AG08395 (cell line): ENCODE data around the gene PRELID1.

Experiments used
- DNase-seq: peaks from one replicate; pipeline ENCODE4 v3.0.0; 2012; ENCODE audit warnings: mixed read lengths, low spot score

PRELID1 gene

DNA sequence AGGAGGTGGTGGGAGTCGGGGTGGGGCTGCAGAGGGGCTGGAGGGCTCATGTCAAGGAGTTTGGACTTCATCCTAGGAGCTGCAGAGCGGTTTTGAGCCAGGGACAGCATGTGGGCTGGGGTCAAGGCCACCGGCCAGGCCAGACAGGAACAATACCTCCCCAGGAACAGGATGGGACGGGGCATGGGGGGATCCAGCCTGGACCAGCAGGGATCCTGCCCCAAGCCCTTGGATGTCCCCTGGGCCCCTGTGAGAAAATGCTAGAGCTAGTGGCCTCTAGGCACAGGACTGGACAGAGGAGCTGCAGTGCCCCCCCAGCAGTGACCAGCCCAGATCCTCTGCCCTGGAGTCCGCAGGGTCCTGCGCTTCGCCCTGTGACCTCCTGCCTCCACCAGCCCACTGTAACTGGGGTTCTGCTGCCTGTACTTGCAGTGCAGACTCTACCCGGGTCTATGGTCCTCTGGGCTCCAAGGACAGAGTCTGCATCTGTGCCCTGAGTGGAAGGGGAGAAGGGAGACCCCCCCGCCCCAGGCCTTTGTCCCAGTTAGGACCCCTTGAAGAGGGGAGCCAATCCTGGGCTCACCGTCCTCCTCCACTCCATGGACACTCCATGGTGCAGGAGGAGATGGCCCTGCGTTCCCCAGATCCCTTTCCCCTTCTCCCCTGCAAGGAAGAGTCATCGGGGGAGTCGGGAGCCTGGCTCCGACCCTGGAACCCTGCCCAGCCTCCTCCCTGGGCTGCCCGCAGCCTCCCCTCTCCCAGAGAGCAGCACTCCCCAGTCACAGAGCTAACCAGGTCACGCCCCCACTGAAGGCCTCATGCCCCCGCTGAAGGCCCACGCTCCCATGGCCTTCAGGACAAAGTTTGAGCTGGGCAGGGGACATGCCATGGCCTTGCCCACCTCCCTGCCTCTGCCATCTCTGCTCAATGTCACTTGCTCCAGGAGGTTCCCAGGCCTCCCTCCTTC is 11.1 kb downstream of the PRELID1 start:
- DNase-seq = no peak

DNA sequence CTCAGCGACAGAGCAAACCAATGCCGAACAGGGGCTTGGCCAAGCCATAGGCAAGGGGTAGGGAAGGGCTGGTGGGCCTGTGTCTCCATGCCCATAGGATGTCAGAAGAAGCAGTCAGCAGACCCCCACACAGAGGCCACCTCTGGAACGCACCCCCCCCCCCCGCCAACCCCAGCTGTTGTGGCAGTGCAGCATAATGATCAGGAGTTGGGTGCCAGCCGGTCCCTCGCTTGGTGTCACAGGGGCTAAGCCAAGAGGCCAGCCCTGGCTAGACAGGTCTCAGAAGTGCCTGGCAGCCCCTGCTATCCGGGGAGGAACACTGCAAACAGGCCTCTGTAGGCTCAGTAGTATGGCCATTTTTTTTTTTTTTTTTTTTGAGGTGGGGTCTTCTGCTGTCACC is 11.8 kb downstream of the PRELID1 start:
- no peak for DNase-seq

DNA sequence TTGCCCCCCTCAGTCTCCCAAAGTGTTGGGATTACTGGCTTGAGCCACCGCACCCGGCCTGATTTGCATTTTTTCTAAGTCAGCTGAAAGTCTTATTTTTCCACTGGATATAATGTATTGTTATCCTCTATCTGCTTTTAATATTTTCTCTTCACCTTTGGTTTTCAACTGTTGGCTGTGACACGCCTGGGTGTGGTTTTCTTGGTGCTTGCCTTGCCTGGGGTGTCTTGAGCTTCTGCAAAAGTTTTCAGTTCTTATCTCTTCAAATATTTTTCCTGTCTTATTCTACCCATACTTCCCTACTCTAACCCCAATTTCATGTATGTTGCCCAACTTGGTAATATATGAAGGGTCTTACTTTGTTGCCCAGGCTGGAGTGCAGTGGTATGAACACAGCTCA is 12.4 kb downstream of the PRELID1 start:
- DNase-seq = no peak

DNA sequence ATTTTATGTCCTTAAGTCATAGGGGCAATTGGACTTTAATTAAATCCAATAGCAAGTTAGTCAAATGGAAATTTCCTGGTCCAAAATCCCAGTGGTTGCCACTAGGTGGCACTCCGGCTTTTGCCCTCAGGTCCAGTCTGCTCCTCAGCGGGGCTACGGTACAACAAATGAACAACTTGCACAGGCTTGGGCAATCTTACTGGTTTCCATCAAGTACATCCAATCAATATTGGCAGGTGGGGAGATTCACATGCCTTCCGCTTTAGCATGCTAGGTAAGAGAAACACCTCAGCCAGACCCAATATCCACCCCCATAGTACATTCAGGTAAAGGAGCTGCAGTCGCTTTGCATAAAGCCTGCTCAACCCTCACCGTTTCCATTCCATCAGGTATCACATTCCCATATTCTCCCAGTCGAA is 14.4 kb downstream of the PRELID1 start:
- peak; percentile 80 for DNase-seq

DNA sequence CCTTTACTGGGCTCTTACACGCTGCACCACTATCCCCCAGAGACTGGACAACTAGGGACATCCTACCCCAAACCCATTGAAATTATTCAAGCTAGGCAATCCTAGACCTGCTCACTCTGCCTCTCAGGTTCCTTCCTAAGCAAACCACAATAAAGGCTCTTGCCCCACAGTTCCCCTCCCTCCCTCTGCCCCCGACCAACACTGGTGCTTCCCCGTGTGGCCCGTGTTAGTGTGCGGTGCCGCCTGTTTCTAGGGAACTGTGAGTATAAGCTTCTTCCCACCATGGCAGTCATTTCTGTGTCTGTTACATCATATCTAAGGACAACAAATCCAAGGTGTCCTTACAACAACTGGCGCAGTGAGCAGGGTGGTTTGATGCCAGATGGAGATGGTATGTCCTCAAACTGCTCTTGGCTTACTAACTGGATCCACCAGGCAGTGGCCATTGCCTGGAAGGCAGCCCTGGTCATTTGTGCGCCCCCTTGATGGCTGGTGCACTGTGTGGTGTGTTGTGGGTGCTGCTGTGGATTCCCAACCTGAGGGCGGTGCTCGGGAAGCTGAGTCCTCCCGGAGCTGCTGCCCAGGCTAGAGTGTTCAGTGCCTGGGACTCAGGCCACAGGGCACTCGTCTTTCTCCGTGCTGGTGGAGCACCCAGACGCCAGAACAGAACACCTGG is 16.5 kb downstream of the PRELID1 start:
- no peak for DNase-seq

DNA sequence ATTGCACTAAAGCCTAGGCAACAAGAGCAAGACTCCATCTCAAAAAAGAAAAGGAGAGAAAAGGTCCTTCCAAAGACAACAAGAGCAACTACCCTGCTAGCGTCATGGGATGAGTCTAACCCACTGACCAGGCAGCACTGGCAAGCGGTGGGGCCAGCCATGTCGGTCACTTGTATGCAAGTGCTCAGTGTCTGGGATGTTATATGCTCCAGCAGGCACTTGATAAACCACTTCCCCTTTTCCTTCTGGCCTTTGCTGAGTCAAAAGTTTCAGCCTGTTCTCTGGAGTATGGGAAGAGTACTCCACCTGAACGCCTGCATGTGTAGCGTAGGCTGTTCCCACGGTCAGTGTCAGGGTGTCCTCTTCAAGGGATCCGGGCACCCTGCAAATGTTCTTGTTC is 17.3 kb downstream of the PRELID1 start:
- DNase-seq = no peak

DNA sequence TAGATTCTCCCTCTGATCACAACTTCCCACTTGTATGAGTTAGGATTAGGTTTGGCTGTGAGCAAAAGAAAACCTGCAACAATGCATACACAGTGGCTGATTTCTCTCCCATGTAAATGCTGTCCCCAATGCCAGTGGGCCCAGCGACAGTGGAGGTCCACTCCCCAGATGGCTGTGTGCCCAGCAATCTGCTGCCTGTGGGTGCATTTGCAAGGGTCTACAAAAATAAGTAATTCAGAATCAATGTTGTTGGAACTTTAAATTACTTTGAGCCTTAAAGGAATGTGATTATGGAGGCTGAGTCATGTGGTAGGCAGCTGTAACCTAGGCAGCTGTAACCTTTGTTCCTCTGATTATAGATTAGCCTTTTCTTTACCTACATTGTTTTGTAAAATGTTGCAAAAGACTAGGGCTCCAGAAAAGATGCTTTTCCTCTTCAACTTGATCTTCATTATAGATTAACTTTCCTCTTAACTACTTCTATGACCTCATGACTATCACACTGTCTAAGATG is 22.3 kb downstream of the PRELID1 start:
- DNase-seq = no peak

DNA sequence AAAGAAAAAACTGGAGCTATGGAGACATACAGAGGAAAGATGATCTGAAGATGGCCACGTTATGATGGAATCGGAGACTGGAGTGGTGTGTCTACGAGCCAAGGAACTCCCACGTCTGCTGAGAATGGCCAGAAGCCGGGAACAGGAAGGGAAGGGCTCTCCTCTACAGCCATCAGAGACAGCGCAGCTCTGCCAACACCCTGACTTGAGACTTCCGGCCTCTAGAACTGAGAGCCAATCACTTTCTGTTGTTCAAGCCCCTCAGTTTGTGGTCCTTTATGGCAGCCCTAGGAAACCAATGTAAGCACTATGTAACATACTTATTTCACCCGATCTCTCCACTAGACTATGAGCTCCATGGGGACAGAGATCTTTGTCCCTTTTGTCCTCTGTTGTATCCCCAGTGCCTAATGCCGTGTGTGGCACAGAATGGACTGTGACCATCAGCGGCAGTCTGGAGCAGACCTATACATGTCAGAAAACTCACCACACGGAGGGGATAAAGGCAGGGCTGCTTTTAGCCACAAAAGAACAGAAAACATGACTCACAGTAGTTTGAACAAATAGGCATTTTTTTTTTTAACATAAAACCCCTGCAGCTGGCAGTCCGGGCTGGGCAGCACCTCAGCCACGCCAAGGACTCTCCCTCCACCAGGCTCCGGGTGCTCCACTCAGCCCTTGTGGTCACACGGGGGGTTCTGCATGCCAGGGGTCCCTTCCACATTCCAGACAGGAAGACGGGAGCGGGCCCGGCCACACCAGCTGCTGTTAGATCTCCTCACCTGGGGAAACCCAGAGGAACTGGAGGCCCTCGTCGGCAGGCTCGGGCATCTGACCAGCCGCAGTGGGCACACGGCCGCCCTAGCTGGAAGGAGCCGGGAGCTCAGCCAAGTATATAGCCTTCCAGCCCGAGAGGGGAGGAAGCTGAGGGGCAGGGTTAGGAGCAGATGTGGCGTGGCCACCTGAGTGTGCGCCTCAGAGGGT is 24.2 kb downstream of the PRELID1 start:
- DNase-seq = no peak

DNA sequence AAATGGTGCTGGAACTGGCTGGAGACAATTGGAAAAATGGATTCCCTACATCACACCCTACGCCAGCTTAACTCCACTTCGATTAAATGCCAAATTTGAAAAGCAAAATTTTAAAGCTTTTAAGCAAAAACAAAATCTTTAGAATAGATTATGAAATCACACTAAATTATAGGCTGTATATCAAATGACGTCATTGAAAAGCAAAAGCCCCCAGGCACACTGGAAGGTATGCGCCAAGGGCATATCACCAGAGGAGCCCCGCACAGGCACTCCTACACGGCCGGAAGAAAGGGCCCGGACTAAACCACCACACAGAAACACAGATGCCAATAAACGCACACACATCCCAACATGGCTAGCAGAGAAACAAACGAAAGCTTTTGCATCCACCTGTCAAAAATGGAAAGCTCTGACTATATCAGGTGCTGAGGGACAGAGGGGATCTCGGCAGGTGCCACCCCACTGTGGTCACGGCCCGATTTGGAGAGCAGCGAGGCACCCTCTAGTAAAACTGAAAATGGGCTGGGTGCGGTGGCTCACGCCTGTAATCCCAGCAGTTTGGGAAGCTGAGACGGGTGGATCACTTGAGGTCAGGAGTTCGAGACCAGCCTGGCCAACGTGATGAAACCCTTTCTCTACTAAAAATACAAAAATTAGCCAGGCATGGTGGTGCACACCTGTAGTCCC is 25.1 kb downstream of the PRELID1 start:
- no peak for DNase-seq

DNA sequence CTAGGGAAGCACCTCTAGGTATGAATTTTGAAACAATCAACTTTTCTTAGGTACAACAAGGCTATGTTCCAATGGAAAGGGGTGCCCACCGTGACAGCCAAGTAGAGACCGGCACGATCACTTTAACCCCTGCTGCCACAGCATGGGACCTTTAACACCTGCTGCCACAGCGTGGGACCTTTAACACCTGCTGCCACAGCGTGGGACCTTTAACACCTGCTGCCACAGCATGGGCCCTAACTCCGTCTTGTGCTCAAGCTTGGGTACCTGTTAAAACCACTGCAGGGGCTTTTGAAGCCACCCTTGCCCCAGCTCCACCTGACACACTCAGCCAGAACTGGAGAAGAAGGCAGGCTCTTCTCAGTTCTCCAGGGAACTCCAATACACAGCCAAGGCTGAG is 26.3 kb downstream of the PRELID1 start:
- no peak for DNase-seq

DNA sequence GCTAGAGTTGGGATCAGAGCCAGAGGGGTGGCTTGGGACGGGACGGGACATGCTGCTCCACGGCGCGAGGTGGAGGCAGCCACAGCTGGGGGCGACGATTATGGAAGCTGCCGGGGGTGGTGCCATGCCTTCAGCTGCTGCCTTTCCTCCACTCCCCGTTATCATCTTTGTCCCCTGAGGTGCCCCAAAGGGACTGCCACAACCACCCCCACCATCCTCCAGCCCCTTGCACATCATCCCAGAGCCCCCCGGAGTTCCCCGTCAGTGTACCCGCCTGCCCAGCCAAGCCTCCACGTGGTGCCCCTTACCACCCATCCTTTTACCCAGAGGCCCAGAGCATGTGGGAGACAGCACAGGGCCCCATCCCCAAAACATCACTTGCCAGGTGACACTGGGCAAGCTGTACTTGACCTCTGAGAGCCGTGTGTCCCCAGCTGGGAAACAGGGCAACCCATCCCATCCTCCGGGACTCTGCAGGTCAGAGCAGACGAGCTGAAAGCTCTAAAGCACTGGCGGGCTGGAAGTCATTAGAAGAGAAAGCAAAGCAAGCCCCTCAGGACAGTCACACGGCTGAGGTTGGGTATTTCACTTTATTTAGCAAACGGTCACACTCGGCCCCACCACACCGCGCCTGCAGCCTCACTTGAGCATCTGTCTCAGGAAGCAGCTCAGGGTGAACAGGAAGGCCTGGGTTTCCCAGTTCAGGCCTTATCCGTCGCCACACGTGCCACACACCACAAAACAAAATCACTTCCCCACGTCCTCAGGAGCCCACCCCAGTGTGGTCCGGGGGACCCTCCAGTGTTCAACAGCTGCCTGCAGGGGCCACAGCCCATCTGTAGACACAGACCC is 27.6 kb downstream of the PRELID1 start:
- no peak for DNase-seq

DNA sequence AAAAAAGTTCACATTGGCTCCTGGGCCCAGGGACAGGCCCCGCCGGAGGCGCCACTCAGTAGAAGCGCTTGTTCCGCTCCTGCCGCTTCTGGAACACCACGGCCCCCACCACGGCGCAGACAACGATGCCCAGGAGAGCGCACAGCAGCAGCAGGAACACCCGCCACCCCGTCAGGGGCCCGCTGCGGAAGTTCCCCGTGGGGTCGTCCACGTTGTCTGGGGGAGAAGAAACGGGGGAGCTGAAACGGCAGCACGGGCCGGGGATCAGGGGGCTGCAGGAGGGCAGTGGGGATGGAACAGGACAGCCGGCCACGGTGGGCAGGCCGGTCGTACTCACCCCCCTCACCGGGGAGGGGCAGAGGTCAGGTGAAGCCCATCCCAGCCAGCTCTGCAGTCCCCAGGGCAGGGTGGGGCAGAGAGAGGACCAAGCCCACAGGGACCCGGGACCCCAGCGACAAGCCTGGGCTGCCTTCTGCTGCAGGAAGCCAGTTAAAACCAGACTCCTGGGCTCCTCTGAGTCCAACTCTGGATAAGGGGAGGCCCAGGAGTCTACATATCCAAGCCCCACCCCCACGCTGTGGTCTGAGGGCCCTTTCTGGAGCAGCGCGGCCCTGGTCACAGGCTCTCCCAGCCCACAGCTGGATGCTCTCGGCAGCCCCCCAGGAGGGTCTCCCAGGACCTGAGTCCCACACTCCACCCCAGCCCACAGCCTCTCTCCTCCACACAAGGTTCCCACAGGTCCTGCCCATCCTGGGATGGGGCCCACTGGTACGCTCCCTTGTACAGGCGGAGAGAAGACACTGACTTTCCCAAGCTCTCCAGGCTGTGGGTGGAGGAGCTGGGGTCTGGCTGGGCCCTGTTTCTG is 28.7 kb downstream of the PRELID1 start:
- no peak for DNase-seq

DNA sequence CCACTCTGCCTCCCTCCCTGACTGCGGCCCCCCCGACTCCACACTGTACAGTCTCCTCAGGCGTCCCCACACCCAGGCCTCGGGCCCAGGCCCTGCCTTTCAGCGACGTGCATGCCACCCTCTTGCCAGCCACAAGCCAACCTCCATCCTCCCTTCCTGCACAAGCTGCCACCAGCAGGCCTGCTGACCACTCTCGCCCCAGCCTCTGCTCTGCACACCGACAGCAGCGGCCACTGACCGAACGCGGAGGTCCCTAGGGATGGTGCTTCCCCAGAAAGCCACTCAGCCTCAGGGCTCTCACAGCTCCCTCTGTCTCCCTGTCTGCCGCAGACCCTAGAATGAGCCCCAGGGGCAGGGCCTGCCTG is 29.3 kb downstream of the PRELID1 start:
- no peak for DNase-seq

DNA sequence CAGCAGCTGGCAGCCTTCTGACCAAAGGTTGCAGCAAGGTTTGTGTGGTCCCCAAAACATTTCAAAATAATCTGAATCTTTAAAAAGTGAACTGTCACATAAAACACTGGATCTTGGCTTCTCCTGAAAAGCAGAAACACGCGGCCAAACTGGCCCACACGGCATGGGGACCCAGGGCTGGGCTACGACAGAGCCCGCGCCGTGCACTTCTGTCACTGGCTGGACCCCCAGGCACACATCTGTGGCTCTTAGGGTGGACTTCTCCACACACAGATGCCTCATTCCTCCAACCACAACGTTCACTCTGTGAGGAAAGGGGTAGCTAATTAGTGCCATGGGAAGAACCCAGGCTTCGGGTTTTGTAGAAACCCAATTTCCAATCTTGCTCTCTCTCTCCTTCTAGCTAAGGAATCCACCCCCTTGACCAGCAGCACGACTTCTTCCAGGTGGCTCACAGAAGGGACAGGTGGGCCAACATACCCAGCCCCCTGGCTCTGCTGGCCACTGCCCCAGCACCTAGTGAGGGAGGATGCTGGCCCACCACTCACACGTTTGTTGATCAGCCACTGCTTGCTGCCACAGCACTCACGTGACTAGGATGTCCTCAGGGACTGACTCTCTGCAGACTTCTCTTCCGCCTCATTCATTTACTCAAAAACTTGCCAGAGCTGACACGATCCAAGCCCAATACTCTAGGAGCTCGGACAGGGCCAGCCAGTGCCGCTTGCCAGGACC is 30.0 kb downstream of the PRELID1 start:
- DNase-seq = no peak

DNA sequence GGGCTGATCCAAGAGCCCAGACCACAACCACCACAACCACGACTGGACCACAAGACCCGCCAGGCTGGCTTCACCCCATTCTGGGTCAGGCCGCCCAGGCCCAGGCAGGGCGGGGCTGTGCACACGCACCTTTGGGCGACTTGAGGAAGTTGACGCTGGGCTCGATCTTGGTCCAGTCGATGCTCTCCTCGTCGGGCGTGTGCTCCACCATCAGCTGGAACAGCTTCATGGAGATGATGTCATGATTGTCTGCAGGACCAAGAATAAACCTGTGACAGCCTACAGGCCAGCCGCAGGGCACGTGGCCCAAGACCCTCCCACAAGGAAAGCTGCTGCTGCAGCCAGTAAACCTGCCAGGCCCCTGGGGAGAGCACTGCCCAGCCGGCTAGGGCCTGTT is 30.6 kb downstream of the PRELID1 start:
- no peak for DNase-seq

DNA sequence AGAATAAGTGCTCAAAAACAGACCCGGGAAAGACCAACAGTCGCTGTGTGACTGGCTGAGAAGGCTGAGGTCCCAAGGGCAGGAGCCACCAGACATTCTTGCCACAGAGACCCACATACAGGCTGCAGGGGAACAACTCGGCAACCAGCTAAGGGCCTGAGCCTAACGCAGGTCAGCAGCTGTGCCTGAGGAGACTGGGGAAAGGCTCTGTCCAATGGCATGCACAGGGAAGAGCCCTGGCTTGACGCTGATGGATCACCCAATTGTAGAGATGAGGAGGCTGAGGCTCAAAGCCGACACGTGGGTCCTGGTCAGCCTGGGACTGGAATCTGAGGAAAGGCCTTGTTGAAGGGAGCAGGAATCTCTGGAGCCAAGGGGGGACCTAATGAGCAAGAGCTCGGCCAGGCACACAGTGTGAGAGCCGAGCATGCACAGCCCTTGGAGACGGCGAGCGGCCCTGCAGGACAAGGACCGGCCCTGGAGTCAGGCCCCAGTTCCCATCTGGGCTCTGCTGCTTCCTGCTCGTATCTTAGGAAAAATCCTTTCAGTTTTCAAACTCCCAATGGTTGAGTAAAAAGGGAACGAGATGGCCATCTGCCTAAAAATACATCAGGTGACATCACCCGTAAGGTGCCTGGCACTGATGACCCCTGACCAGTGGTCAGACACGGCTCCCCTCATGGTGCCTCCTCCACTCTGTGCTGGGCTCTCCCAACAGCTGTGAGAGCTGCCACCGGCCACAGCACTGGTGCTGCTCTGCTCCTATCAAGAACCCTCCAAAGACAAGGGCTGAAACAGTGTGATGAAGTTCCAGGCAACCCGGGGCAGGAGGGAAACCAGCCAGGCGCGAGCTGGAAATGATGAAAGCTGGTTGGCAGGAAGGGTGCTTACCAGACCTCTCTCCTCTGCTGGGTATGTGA is 31.4 kb downstream of the PRELID1 start:
- DNase-seq = no peak

DNA sequence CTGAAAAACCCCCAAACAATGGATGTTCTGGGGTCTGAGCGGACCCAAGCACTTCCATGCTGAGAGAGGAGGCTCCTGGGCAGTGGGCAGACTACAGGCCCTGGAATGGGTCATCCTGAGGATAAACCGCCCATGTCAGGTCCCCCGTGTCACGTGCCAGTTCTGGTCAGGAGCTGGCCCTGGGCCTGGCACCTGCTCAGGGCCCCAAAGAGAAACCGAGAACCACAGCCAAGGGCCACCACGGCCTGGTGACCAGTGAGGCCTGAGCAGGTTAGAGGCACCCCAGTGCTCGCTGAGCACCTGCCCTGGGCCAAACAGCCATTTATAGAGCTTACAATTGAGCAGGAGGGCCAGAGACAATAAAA is 32.1 kb downstream of the PRELID1 start:
- DNase-seq = no peak

DNA sequence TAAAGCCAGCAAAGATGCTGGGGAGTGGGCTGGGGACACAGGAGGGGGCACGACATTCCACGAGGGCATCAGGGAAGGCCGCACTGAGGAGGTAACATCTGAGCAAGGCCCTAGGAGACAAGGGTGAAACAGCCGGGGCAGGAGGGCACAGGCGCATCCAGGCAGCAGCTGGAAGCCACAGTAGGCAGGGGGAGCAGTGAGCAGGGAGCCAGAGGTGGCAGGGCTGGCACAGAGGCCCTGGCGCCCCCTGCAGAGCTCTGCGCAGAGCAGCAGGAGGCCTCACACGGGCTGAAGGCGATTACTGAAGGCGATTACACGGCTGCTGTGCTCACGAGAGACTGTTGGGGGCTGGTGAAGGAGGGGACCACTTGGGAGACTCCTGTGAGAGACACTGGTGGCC is 32.5 kb downstream of the PRELID1 start:
- DNase-seq = no peak
